H1 (cell line): Measurements from ENCODE around the gene SPATA4.

Experiments
- CHD2 ChIP-seq: IDR thresholded peaks from 2 replicates; pipeline ENCODE4 v1.6.1; 2012; ENCODE audit warnings: low read length, improper control_type of control experiment
- CREB1 ChIP-seq: IDR thresholded peaks from 2 replicates; pipeline ENCODE4 v1.6.1; 2012; ENCODE audit warnings: inconsistent platforms
- KDM1A ChIP-seq: fragments of 200-600, 300-600 bp; sonication (generic); IDR thresholded peaks from 2 replicates; pipeline ENCODE4 v1.7.1; 2016; ENCODE audit warnings: mild to moderate bottlenecking, low read length, borderline replicate concordance
- RFX5 ChIP-seq: IDR thresholded peaks from 2 replicates; pipeline ENCODE4 v1.6.1; 2011; ENCODE audit warnings: low read depth, low read length, improper control_type of control experiment, borderline replicate concordance
- SIX5 ChIP-seq: IDR thresholded peaks from 2 replicates; pipeline ENCODE4 v1.6.1; 2011; ENCODE audit warnings: mild to moderate bottlenecking, low read depth, low read length
- TBP ChIP-seq: IDR thresholded peaks from 2 replicates; pipeline ENCODE4 v1.6.1; 2011; ENCODE audit warnings: low read depth, low read length, improper control_type of control experiment
- TF ChIP-seq, protein P1 (sequence below), 3 experiments: IDR thresholded peaks; 1 replicate in 2 of 3; 2 replicates in 1 of 3; pipeline versions ENCODE4 v1.5.1 to v1.6.1; 2011; ENCODE audit warnings: low read length in 3 of 3, mild to moderate bottlenecking in 3 of 3, inconsistent platforms in 2 of 3, low read depth in 1 of 3, moderate library complexity in 1 of 3; ENCODE audit not compliant: insufficient read depth in 1 of 3; ENCODE audit errors: control extremely low read depth in 1 of 3

DNA sequence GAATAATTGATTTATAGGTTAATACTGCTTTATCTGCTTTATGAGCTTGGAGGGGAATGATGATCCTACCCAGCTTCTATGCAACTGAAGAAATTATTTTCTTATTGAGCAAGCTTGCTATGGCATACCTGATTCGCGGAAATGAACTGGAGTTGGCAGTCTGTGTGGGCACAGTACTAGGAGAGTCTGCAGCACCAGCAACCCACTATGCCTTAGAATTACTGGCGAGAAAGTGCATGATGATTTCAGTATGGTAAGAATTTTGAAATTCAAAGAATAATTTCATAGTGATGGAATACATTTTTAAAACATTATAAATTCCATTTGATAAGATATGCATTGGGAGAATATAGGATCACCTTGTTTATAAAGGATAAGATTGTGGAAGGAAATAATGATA, 32.3 kb downstream of the SPATA4 start:
- TF ChIP-seq KDM1A (no peak), CHD2 (no peak), RFX5 (no peak), CREB1 (no peak), SIX5 (no peak), TBP (no peak)
- TF ChIP-seq, protein P1, sequence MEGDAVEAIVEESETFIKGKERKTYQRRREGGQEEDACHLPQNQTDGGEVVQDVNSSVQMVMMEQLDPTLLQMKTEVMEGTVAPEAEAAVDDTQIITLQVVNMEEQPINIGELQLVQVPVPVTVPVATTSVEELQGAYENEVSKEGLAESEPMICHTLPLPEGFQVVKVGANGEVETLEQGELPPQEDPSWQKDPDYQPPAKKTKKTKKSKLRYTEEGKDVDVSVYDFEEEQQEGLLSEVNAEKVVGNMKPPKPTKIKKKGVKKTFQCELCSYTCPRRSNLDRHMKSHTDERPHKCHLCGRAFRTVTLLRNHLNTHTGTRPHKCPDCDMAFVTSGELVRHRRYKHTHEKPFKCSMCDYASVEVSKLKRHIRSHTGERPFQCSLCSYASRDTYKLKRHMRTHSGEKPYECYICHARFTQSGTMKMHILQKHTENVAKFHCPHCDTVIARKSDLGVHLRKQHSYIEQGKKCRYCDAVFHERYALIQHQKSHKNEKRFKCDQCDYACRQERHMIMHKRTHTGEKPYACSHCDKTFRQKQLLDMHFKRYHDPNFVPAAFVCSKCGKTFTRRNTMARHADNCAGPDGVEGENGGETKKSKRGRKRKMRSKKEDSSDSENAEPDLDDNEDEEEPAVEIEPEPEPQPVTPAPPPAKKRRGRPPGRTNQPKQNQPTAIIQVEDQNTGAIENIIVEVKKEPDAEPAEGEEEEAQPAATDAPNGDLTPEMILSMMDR (IDR thresholded peaks at IDR 0.05; ENCODE audit: control extremely low read depth in 1 of 3, insufficient read depth in 1 of 3, low read depth in 1 of 3, low read length in 3 of 3), result no peak
